ENCODE measurements around the gene RHBDD3. TPM values are rescaled to one million over a fixed set of nuclear protein-coding genes. Genes with fewer than 3 reads are reported as not detected.

Gene RHBDD3
- total RNA-seq, 1 donor from 2014 or later, result 65.1 TPM

- H3K9me3 Mint-ChIP-seq (ENCODE audit: low read depth), result no peaks in the 10 kb centered on the region
- H3K4me3 Mint-ChIP-seq (ENCODE audit: low read depth), result no peak overlapping the region
- no peak for TF ChIP-seq CTCF (IDR thresholded peaks at IDR 0.05; ENCODE audit: unreplicated experiment)
Measured at GRCh38 chr22:29284196-29284595, 16.4 kb upstream of the RHBDD3 start.

GRCh38 chr22:29277927-29278326 is 10.1 kb upstream of the RHBDD3 start:
- peak overlapping the region; percentile 78 for H3K27ac Mint-ChIP-seq
- H3K27me3 Mint-ChIP-seq, result no peaks in the 10 kb centered on the region
- DNase-seq (ENCODE audit: low spot score, unreplicated experiment), result no peak
- H3K36me3 Mint-ChIP-seq (ENCODE audit: insufficient read depth), result peaks cover 68% of the 10 kb centered on the region
- TF ChIP-seq CTCF (IDR thresholded peaks at IDR 0.05; ENCODE audit: unreplicated experiment), result no peak
- H3K4me3 Mint-ChIP-seq (ENCODE audit: low read depth), result no peak overlapping the region
- peaks cover 27% of the 10 kb centered on the region for H3K4me1 Mint-ChIP-seq (ENCODE audit: low read depth)
- no peaks in the 10 kb centered on the region for H3K9me3 Mint-ChIP-seq (ENCODE audit: low read depth)

More at GRCh38 chr22:29284196-29284595, 16.4 kb upstream of the RHBDD3 start:
- Mint-ChIP-seq H3K27me3 (no peaks in the 10 kb centered on the region), H3K27ac (no peak overlapping the region), H3K4me1 (ENCODE audit: low read depth) (no peaks in the 10 kb centered on the region), H3K36me3 (ENCODE audit: insufficient read depth) (peaks cover 51% of the 10 kb centered on the region)
- no peak for DNase-seq (ENCODE audit: low spot score, unreplicated experiment)

- no peak for TF ChIP-seq CTCF (IDR thresholded peaks at IDR 0.05; ENCODE audit: unreplicated experiment)
- no peaks in the 10 kb centered on the region for H3K27me3 Mint-ChIP-seq
- H3K36me3 Mint-ChIP-seq (ENCODE audit: insufficient read depth), result peaks cover 61% of the 10 kb centered on the region
- peaks cover 39% of the 10 kb centered on the region for H3K4me1 Mint-ChIP-seq (ENCODE audit: low read depth)
- H3K4me3 Mint-ChIP-seq (ENCODE audit: low read depth), result peak overlapping the region; percentile 27
- no peak for DNase-seq (ENCODE audit: low spot score, unreplicated experiment)
- H3K27ac Mint-ChIP-seq, result peak overlapping the region; percentile 74
- H3K9me3 Mint-ChIP-seq (ENCODE audit: low read depth), result no peaks in the 10 kb centered on the region
Measured at GRCh38 chr22:29275819-29276565, 8.2 kb upstream of the RHBDD3 start.

- Mint-ChIP-seq H3K4me3 (ENCODE audit: low read depth) (no peak overlapping the region), H3K4me1 (ENCODE audit: low read depth) (peaks cover 47% of the 10 kb centered on the region), H3K27ac (no peak overlapping the region), H3K9me3 (ENCODE audit: low read depth) (no peaks in the 10 kb centered on the region), H3K27me3 (no peaks in the 10 kb centered on the region), H3K36me3 (ENCODE audit: insufficient read depth) (peaks cover 58% of the 10 kb centered on the region)
- TF ChIP-seq CTCF (IDR thresholded peaks at IDR 0.05; ENCODE audit: unreplicated experiment), result no peak
- DNase-seq (ENCODE audit: low spot score, unreplicated experiment), result no peak
Measured at GRCh38 chr22:29275167-29275566, 7.4 kb upstream of the RHBDD3 start.

GRCh38 chr22:29272624-29273023 is 4.8 kb upstream of the RHBDD3 start:
- no peak for TF ChIP-seq CTCF (IDR thresholded peaks at IDR 0.05; ENCODE audit: unreplicated experiment)
- no peaks in the 10 kb centered on the region for H3K27me3 Mint-ChIP-seq
- no peak overlapping the region for H3K27ac Mint-ChIP-seq
- H3K4me3 Mint-ChIP-seq (ENCODE audit: low read depth), result no peak overlapping the region
- H3K4me1 Mint-ChIP-seq (ENCODE audit: low read depth), result peaks cover 57% of the 10 kb centered on the region
- no peaks in the 10 kb centered on the region for H3K9me3 Mint-ChIP-seq (ENCODE audit: low read depth)
- H3K36me3 Mint-ChIP-seq (ENCODE audit: insufficient read depth), result peaks cover 50% of the 10 kb centered on the region
- no peak for DNase-seq (ENCODE audit: low spot score, unreplicated experiment)

Measured in progenitor cell of endocrine pancreas (in vitro differentiated cells).